Right lobe of liver (tissue), 6 donors: ENCODE results near the gene VTN. TPM values are rescaled to one million over a fixed set of nuclear protein-coding genes. Genes with fewer than 3 reads are reported as not detected.

Experiments
- ATAC-seq, 4 donors: fragments of 200-7000 bp; cut with Tn5 transposase; one replicate each; pipeline ENCODE4 v1.9.1; 2020; ENCODE audit warnings: mild to moderate bottlenecking in 4 of 4, moderate library complexity in 4 of 4
- DNase-seq, 3 donors: peaks; one replicate each; pipeline ENCODE4 v3.0.0-alpha.2; 2020
- H3K27ac ChIP-seq, 3 donors: fragments of 200-600 bp; one replicate each; pipeline ENCODE4 v1.8.0; 2022
- H3K27me3 ChIP-seq, 2 donors: fragments of 200-600 bp; one replicate each; pipeline ENCODE4 v1.8.0; 2022
- H3K36me3 ChIP-seq, 4 donors: fragments of 200-600 bp; sonication (generic) in 1 of 4; one replicate each; pipeline versions ENCODE4 v1.5.1 to v1.8.0; 2017 to 2022; ENCODE audit warnings: control low read depth in 1 of 4
- H3K4me1 ChIP-seq, 4 donors: fragments of 200-600 bp; sonication (generic) in 1 of 4; one replicate each; pipeline versions ENCODE4 v1.5.1 to v1.8.0; 2017 to 2022; ENCODE audit warnings: control low read depth in 1 of 4
- H3K4me3 ChIP-seq, 3 donors: fragments of 200-600 bp; one replicate each; pipeline ENCODE4 v1.8.0; 2022
- H3K9me3 ChIP-seq, 4 donors: fragments of 200-600 bp; sonication (generic) in 1 of 4; one replicate each; pipeline versions ENCODE4 v1.5.1 to v1.8.0; 2017 to 2022; ENCODE audit warnings: control low read depth in 1 of 4
- POLR2A ChIP-seq: fragments of 450-650 bp; IDR thresholded peaks from one replicate; pipeline ENCODE4 v1.6.1; 2017; ENCODE audit warnings: antibody characterized with exemption, mild to moderate bottlenecking
- WGBS: methylation state at CpG from one replicate; pipeline ENCODE4 v1.1.6; 2018; ENCODE audit warnings: low coverage, low lambda C conversion rate; ENCODE audit not compliant: insufficient coverage; ENCODE audit errors: missing lambda C conversion rate; 5-methylcytosine and 5-hydroxymethylcytosine counted together
- intact Hi-C, 2 donors: fragments of 100-400 bp; cut with DNase I; formaldehyde crosslinking; loops; one replicate each; pipeline versions ENCODE4 v1.11.2 to v1.14.1; 2022
- total RNA-seq, 6 experiments: library from RNA; depleted of rRNA in 2 of 6; stranded (reverse); fragments of >200 nt in 2 of 6; fragmentation: NEBNext Ultra II Directional in 3 of 6; extraction: Animal tissue kit (Norgen Biotek cat#: 25700) in 3 of 6; gene quantifications; one replicate each; pipeline versions ENCODE4 v1.1.0 to v1.2.4, GENCODE V29; 2016 to 2023
- TF ChIP-seq, protein P1 (sequence below), 4 donors: fragments of 200-600 bp in 3 of 4; fragments of 450-650 bp in 1 of 4; IDR thresholded peaks; one replicate each; pipeline versions ENCODE4 v1.5.1 to v1.8.0; 2016 to 2022; ENCODE audit warnings: antibody characterized with exemption in 4 of 4, mild to moderate bottlenecking in 2 of 4
- donor health status: DM: no; HTN: yes; CAD: no.
- donor health status: DM: no; HTN: no; CAD: no.
- donor health status: DM: no; HTN: no; CAD: no.
- donor health status: DM: no; HTN: yes; CAD: no.
- donor health status: DM: no; HTN: yes; CAD: no.

The VTN gene
- total RNA-seq, 6 experiments from 2014 or later = 2,747 to 3,771 (median 3,031) TPM

DNA sequence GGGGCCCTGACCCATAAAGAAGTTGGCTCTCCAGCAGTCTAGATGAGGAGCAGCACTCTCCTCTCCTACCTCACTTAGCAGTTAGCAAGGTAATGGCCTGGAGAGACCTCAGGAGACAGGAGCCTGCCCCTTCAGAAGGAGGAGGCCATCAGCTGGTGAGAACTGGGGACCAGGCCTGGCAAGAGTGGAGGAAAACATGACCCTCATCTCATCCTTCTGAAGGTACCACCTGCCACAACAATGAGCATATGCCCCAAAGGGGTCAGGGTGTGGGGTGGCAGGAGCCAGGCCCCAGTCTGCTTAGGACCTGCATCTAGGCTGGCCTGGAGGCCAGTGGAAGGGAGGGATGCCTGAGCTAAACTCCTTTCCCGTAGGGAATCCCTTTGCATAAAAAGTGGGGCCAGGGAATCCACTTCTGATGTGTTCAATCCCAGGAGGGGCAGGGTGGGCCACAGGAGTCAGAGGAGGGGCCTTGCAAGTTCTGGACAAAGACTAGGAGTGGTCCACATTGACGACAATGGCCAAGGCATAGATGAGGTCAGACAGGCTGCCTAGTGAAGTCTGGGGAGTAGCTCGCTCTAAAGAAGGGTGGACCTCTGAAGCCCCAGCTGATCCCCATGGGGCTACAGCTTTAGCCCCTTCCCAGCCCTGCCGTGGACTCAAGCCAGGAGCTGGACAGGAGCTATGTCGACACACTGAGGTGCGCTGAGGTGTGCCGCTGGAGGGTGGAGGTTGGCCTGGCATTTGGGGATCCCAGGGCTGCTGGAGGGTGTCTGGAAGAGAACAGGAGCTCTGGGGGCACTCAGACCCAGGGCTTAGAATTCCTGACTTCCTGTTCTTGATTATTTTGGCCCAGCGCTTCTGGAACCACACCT, 6.1 kb downstream of the VTN start:
- Histone ChIP-seq H3K4me3 (no peak overlapping the region), H3K4me1 (peaks cover 0 to 16% (median 2%) of the 10 kb centered on the region in 4 donors), H3K9me3 (no peaks in the 10 kb centered on the region), H3K36me3 (peaks cover 0 to 55% (median 25%) of the 10 kb centered on the region in 4 donors), H3K27ac (no peak overlapping the region), H3K27me3 (no peaks in the 10 kb centered on the region)
- DNase-seq = peak in 1 of 3 donors; percentile 23
- intact Hi-C loops = no loop called here
- no peak for ATAC-seq
- TF ChIP-seq, protein P1, sequence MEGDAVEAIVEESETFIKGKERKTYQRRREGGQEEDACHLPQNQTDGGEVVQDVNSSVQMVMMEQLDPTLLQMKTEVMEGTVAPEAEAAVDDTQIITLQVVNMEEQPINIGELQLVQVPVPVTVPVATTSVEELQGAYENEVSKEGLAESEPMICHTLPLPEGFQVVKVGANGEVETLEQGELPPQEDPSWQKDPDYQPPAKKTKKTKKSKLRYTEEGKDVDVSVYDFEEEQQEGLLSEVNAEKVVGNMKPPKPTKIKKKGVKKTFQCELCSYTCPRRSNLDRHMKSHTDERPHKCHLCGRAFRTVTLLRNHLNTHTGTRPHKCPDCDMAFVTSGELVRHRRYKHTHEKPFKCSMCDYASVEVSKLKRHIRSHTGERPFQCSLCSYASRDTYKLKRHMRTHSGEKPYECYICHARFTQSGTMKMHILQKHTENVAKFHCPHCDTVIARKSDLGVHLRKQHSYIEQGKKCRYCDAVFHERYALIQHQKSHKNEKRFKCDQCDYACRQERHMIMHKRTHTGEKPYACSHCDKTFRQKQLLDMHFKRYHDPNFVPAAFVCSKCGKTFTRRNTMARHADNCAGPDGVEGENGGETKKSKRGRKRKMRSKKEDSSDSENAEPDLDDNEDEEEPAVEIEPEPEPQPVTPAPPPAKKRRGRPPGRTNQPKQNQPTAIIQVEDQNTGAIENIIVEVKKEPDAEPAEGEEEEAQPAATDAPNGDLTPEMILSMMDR (IDR thresholded peaks at IDR 0.05) = no peak
- no peak for TF ChIP-seq POLR2A
- 52% methylated on average over 3 of the region's 8 CpGs for WGBS

DNA sequence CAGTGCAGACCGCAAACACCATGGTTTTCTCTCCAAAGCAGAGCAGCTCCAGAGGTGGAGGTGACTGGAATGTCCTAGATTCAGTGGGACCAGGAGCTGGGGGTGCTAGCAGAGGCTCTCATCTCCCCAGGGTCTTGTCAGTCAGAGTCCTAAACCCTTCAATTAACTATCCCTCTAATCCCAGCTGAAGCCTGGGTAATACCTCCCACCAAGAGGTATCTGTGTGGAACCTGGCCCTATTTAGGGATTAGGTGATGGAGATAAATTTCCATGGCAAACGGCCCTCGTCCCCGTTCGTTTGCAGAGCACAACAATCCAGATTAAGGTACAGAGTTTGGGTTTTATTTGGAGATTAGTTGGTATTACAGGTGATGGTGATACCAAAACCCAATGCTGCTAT, 6.9 kb downstream of the VTN start:
- no CpG with 5 or more reads among the region's 5 CpGs for WGBS
- Histone ChIP-seq H3K9me3 (no peaks in the 10 kb centered on the region), H3K27ac (no peak overlapping the region), H3K4me1 (peaks cover 0 to 21% (median 3%) of the 10 kb centered on the region in 4 donors), H3K4me3 (no peak overlapping the region), H3K27me3 (no peaks in the 10 kb centered on the region), H3K36me3 (peaks cover 0 to 49% (median 21%) of the 10 kb centered on the region in 4 donors)
- intact Hi-C loops = no loop called here
- DNase-seq (no peak), ATAC-seq (no peak)
- no peak for TF ChIP-seq POLR2A
- TF ChIP-seq, protein P1 (IDR thresholded peaks at IDR 0.05) = no peak

DNA sequence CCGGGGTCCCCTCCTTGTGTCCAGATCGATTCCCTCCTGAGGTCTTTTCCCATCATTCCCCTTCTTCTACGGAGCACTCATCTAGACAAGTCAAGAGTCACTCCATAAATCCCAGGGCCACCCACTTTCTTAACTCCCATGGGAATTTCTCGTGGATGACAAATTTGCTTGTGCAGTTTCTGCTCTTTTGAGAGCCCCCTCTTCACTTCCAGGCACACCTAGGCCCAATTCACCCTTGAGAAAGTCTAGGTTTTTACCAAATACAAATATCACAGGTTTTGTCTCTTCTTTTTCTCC, 12.3 kb downstream of the VTN start:
- TF ChIP-seq, protein P1 (IDR thresholded peaks at IDR 0.05) = no peak
- TF ChIP-seq POLR2A = no peak
- Histone ChIP-seq H3K27ac (peak overlapping the region; percentile 45 to 89 (median 84)), H3K9me3 (no peaks in the 10 kb centered on the region), H3K27me3 (no peaks in the 10 kb centered on the region), H3K4me3 (peak overlapping the region; percentile 81 to 98 (median 90)), H3K36me3 (peaks cover 0 to 61% (median 24%) of the 10 kb centered on the region in 4 donors), H3K4me1 (peaks cover 0 to 19% (median 8%) of the 10 kb centered on the region in 4 donors)
- 2% methylated on average over 4 of the region's 4 CpGs for WGBS
- intact Hi-C loops = no loop called here
- DNase-seq (no peak), ATAC-seq (no peak)

DNA sequence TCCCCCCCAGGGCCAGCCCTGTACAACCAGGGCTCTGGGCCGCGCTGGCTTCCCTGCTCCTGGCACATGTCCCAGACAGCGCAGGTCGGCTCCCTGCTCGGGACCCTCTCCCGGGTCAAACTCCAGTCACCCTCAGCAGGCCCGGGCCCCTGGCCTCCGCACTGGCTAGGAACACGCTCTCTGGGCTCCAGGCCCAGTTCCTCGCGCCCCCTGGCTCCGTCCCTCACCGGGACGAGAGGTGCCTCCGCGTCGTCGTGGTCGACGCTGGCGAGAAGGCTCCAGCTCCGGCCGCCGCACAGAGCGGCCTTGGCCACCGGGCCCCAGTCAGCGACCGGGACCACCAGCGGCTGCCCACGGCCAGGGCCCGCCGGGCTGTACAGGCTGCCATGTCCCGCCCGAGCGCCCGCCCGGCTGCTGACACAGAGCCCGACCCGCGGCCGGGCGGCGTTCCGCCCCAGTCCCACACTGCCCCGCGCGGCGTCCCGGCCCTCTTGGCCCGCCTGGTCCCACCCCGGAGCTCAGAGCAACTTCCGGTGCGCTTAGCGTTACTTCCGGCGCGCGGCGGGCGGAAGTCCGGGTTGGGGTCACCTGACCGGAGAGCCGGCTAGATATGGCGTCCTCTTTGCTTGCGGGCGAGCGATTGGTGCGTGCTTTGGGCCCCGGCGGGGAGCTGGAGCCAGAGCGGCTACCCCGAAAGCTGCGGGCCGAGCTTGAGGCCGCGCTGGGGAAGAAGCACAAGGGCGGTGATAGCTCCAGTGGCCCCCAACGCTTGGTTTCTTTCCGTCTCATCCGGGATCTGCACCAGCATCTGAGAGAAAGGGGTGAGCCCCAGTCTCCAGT, 12.8 kb downstream of the VTN start, which contains the start of gene POLDIP2:
TSS of gene POLDIP2 (minus strand) at position 467 of the 840 bp plus-strand sequence. CDS start at position 388, 79 bp downstream.
- 0% methylated on average over 6 of the region's 80 CpGs for WGBS
- H3K27me3 ChIP-seq = no peaks in the 10 kb centered on the region
- DNase-seq (peak; percentile 96 to 97 (median 97)), ATAC-seq (peak; percentile 96 to 99 (median 98))
- TF ChIP-seq, protein P1 (IDR thresholded peaks at IDR 0.05) = no peak
- TF ChIP-seq POLR2A = peak; percentile 97
- H3K4me3 ChIP-seq = peak within 1 kb of the TSS; percentile 81 to 98 (median 90)
- intact Hi-C loops = no loop called here
- H3K36me3 ChIP-seq = peaks cover 0 to 62% (median 27%) of the 10 kb centered on the region in 4 donors
- no peaks in the 10 kb centered on the region for H3K9me3 ChIP-seq
- H3K4me1 ChIP-seq = peaks cover 0 to 19% (median 8%) of the 10 kb centered on the region in 4 donors
- H3K27ac ChIP-seq = peak within 1 kb of the TSS; percentile 84 to 89 (median 86)
